NCI-H2196 treated with DMSO at 0.1 percent for 48 hours (cell line): ENCODE results near the gene GABRB2.
"Not testable (repeated sequence)": the region's sequence is repeated elsewhere in the genome, so short reads cannot be mapped to it uniquely, and the experiment has no call there.

Experiments used
- DNase-seq: peaks from one replicate; lab custom pipeline; 2025; ENCODE audit not compliant: unreplicated experiment; lab: John Stamatoyannopoulos, UW

The GABRB2 gene

GRCh38 chr5:161256957-161257356 is 289.6 kb downstream of the GABRB2 start:
- DNase-seq = no peak

- not testable (repeated sequence) for DNase-seq
Measured at GRCh38 chr5:161252955-161253354, 293.6 kb downstream of the GABRB2 start.

GRCh38 chr5:161246749-161247148 is 299.8 kb downstream of the GABRB2 start:
- no peak for DNase-seq

- not testable (repeated sequence) for DNase-seq
Measured at GRCh38 chr5:161245846-161246245, 300.7 kb downstream of the GABRB2 start.
